Prostate gland (tissue), 2 donors: ENCODE results near the gene GABPB1.

Experiments used
- POLR2A ChIP-seq: fragments of 450-650 bp; IDR thresholded peaks from one replicate; pipeline ENCODE4 v1.6.1; 2016; ENCODE audit warnings: antibody characterized with exemption, mild to moderate bottlenecking
- POLR2AphosphoS5 ChIP-seq: sonication (generic); formaldehyde crosslinking; IDR thresholded peaks from one replicate; pipeline ENCODE4 v1.6.1; 2017; ENCODE audit warnings: antibody characterized with exemption
- TF ChIP-seq, protein P1 (sequence below), 4 experiments: fragments of 200-600 bp in 2 of 4; fragments of 450-650 bp in 2 of 4; sonication (generic) in 2 of 4; IDR thresholded peaks; 1 replicate in 3 of 4; 2 replicates in 1 of 4; pipeline ENCODE4 v1.5.1; 2016 to 2019; ENCODE audit warnings: antibody characterized with exemption in 4 of 4, mild to moderate bottlenecking in 2 of 4, moderate library complexity in 2 of 4

DNA sequence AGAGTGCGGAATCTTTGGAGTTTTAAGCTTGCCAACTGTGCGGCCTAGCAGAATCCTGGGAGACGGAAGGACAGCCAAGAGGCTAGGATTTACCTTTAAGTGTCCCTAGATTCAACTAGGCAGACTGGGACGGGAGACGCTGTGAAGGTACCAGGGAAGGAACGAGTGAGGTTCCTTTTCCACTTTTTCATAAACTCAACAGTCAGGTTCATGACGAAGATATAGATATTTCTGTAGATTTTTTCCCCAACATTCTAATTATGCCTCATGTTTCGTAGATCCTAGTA, 564 bp upstream of the GABPB1 start:
- TF ChIP-seq, protein P1, sequence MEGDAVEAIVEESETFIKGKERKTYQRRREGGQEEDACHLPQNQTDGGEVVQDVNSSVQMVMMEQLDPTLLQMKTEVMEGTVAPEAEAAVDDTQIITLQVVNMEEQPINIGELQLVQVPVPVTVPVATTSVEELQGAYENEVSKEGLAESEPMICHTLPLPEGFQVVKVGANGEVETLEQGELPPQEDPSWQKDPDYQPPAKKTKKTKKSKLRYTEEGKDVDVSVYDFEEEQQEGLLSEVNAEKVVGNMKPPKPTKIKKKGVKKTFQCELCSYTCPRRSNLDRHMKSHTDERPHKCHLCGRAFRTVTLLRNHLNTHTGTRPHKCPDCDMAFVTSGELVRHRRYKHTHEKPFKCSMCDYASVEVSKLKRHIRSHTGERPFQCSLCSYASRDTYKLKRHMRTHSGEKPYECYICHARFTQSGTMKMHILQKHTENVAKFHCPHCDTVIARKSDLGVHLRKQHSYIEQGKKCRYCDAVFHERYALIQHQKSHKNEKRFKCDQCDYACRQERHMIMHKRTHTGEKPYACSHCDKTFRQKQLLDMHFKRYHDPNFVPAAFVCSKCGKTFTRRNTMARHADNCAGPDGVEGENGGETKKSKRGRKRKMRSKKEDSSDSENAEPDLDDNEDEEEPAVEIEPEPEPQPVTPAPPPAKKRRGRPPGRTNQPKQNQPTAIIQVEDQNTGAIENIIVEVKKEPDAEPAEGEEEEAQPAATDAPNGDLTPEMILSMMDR (IDR thresholded peaks at IDR 0.05) = no peak
- TF ChIP-seq POLR2A (no peak), POLR2AphosphoS5 (no peak)
